HEK293T (cell line): ENCODE measurements around the gene ACTN4.

Experiments
- CTCF ChIA-PET: fragments of 350-600 bp; formaldehyde crosslinking; extraction: SDS; loops from one replicate; lab custom pipeline; 2021; ENCODE audit warnings: antibody characterized with exemption, inconsistent platforms; lab: Yijun Ruan, JAX
- POLR2A ChIA-PET: fragments of 350-600 bp; formaldehyde crosslinking; extraction: SDS; loops from one replicate; lab custom pipeline; 2020; ENCODE audit warnings: antibody characterized with exemption, inconsistent platforms; lab: Yijun Ruan, JAX
- DNase-seq: peaks from one replicate; pipeline ENCODE4 v3.0.0; 2012; ENCODE audit warnings: mixed read lengths; ENCODE audit errors: extremely low spot score
- ARNT ChIP-seq: fragments of 450-650 bp; IDR thresholded peaks from 2 replicates; pipeline ENCODE4 v1.6.1; 2017; ENCODE audit warnings: mild to moderate bottlenecking
- BHLHE40 ChIP-seq: fragments of 450-650 bp; IDR thresholded peaks from 2 replicates; pipeline ENCODE4 v1.6.1; 2016; ENCODE audit warnings: mild to moderate bottlenecking, moderate library complexity, borderline replicate concordance
- CTBP1 ChIP-seq: fragments of 450-650 bp; IDR thresholded peaks from 2 replicates; pipeline ENCODE4 v1.6.1; 2016; ENCODE audit warnings: borderline replicate concordance
- ELF4 ChIP-seq: fragments of 450-650 bp; IDR thresholded peaks from 2 replicates; pipeline ENCODE4 v1.6.1; 2017; ENCODE audit warnings: antibody characterized with exemption
- FOXA1 ChIP-seq: fragments of 450-650 bp; IDR thresholded peaks from 2 replicates; pipeline ENCODE4 v1.6.1; 2016; ENCODE audit warnings: mild to moderate bottlenecking
- FOXK2 ChIP-seq: fragments of 450-650 bp; IDR thresholded peaks from 2 replicates; pipeline ENCODE4 v1.6.1; 2016; ENCODE audit warnings: mild to moderate bottlenecking
- FOXM1 ChIP-seq: fragments of 450-650 bp; IDR thresholded peaks from 2 replicates; pipeline ENCODE4 v1.6.1; 2017; ENCODE audit warnings: mild to moderate bottlenecking, borderline replicate concordance
- HDGF ChIP-seq: fragments of 450-650 bp; IDR thresholded peaks from 2 replicates; pipeline ENCODE4 v1.6.1; 2017; ENCODE audit warnings: antibody characterized with exemption, borderline replicate concordance
- L3MBTL2 ChIP-seq: fragments of 450-650 bp; conservative IDR thresholded peaks from 2 replicates; pipeline ENCODE4 v1.6.1; 2016; ENCODE audit warnings: mild to moderate bottlenecking
- LEF1 ChIP-seq: fragments of 450-650 bp; IDR thresholded peaks from 2 replicates; pipeline ENCODE4 v1.6.1; 2017; ENCODE audit warnings: mild to moderate bottlenecking, borderline replicate concordance
- NFRKB ChIP-seq: fragments of 450-650 bp; IDR thresholded peaks from 2 replicates; pipeline ENCODE4 v1.6.1; 2016; ENCODE audit warnings: mild to moderate bottlenecking, moderate library complexity
- PKNOX1 ChIP-seq: fragments of 450-650 bp; IDR thresholded peaks from 2 replicates; pipeline ENCODE4 v1.6.1; 2016
- SP1 ChIP-seq: fragments of 450-650 bp; IDR thresholded peaks from 2 replicates; pipeline ENCODE4 v1.6.1; 2017
- SUZ12 ChIP-seq: fragments of 450-650 bp; IDR thresholded peaks from 2 replicates; pipeline ENCODE4 v1.6.1; 2016; ENCODE audit warnings: mild to moderate bottlenecking
- TARDBP ChIP-seq: fragments of 450-650 bp; IDR thresholded peaks from 2 replicates; pipeline ENCODE4 v1.6.1; 2016
- ZNF384 ChIP-seq: fragments of 450-650 bp; IDR thresholded peaks from 2 replicates; pipeline ENCODE4 v1.6.1; 2016

Gene ACTN4

GRCh38 chr19:38725469-38726283 is 78.2 kb downstream of the ACTN4 start:
- POLR2A ChIA-PET: no interaction called here
- CTCF ChIA-PET: interaction anchor here (0.7 kb wide), 1 partner anchor 358 kb away, joined by 4 read pairs; no protein-coding TSS in a partner anchor
- DNase-seq: no peak
- no peak for TF ChIP-seq TARDBP
- TF ChIP-seq ELF4: no peak
- no peak for TF ChIP-seq HDGF
- TF ChIP-seq ZNF384: no peak
- TF ChIP-seq FOXA1: no peak
- TF ChIP-seq ARNT: no peak
- TF ChIP-seq FOXK2: no peak
- no peak for TF ChIP-seq PKNOX1
- no peak for TF ChIP-seq CTBP1
- no peak for TF ChIP-seq NFRKB
- no peak for TF ChIP-seq FOXM1
- TF ChIP-seq SP1: no peak
- TF ChIP-seq BHLHE40: no peak
- no peak for TF ChIP-seq SUZ12
- TF ChIP-seq L3MBTL2: no peak
- TF ChIP-seq LEF1: no peak

GRCh38 chr19:38726284-38726673 is 78.8 kb downstream of the ACTN4 start:
- POLR2A ChIA-PET: interaction anchor here (0.8 kb wide), 1 partner anchor 205 kb away, joined by 3 read pairs; the partner anchor contains the start of genes MRPS12 and SARS2
- no peak for DNase-seq
- CTCF ChIA-PET: interaction anchor here (0.7 kb wide), 1 partner anchor 359 kb away, joined by 4 read pairs; no protein-coding TSS in a partner anchor
- no peak for TF ChIP-seq PKNOX1
- no peak for TF ChIP-seq ZNF384
- no peak for TF ChIP-seq SUZ12
- no peak for TF ChIP-seq ELF4
- no peak for TF ChIP-seq LEF1
- TF ChIP-seq L3MBTL2: no peak
- no peak for TF ChIP-seq BHLHE40
- TF ChIP-seq TARDBP: no peak
- TF ChIP-seq FOXA1: no peak
- TF ChIP-seq HDGF: no peak
- TF ChIP-seq FOXK2: no peak
- TF ChIP-seq NFRKB: no peak
- no peak for TF ChIP-seq FOXM1
- no peak for TF ChIP-seq CTBP1
- TF ChIP-seq SP1: no peak
- TF ChIP-seq ARNT: no peak

GRCh38 chr19:38726761-38727301 is 79.4 kb downstream of the ACTN4 start:
- no peak for TF ChIP-seq TARDBP
- TF ChIP-seq SUZ12: no peak
- TF ChIP-seq ELF4: no peak
- TF ChIP-seq LEF1: no peak
- no peak for TF ChIP-seq NFRKB
- no peak for TF ChIP-seq ARNT
- TF ChIP-seq L3MBTL2: no peak
- TF ChIP-seq SP1: no peak
- no peak for TF ChIP-seq FOXA1
- no peak for TF ChIP-seq BHLHE40
- no peak for TF ChIP-seq FOXM1
- TF ChIP-seq PKNOX1: no peak
- no peak for DNase-seq
- ChIA-PET POLR2A (interaction anchor here (0.8 kb wide), 1 partner anchor 204 kb away, joined by 3 read pairs; the partner anchor contains the start of genes MRPS12 and SARS2), CTCF (no interaction called here)

GRCh38 chr19:38727306-38727867 is 79.9 kb downstream of the ACTN4 start:
- CTCF ChIA-PET: no interaction called here
- POLR2A ChIA-PET: interaction anchor here (1.2 kb wide), 1 partner anchor 80 kb away, joined by 3 read pairs; the partner anchor contains the start of gene ACTN4

More at GRCh38 chr19:38727306-38727867, 79.9 kb downstream of the ACTN4 start:
- no peak for TF ChIP-seq HDGF
- TF ChIP-seq LEF1: no peak
- no peak for TF ChIP-seq PKNOX1
- no peak for TF ChIP-seq L3MBTL2
- TF ChIP-seq ELF4: no peak
- no peak for DNase-seq
